Stimulated activated CD4-positive, alpha-beta T cell treated with anti-CD3 and anti-CD28 coated beads, Interleukin-15, amount 100 ng/mL, for 1 hour (primary cell): Measurements from ENCODE around the gene PFKL.
"Not testable (repeated sequence)": the region's sequence is repeated elsewhere in the genome, so short reads cannot be mapped to it uniquely, and the experiment has no call there.

Experiments
- DNase-seq, 2 donors: peaks; one replicate each; pipeline ENCODE4 v3.0.0-alpha.2; 2020; ENCODE audit warnings: low read depth in 1 of 2, low spot score in 1 of 2

The PFKL gene

DNA sequence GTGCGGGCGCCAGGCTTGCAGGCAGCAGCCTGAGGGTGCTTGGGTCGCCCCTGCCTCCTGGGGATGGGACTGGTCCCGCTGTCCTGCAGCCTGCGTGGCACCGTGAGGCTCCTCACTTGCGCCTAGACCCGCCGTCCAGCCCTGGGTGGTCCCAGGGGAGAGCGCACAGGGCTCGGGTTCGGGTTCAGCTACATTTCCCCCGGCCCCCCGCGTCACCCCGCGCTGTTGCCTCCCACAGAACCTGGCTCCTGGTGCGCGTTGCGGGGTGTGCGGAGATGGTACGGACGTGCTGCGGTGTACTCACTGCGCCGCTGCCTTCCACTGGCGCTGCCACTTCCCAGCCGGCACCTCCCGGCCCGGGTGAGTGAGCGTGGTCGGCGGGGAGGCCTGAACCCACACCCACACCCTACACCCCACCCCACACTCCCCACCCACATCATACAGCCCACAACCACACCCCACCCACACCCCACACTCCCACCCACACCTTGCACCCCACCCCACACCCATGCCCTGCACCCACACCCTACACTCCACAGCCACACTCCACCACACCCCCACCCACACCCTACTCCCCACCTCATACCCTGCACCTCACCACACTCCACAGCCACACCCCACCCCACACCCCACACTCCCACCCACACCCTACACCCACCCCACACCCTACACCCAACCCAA lies 6.2 kb upstream of the PFKL start:
- DNase-seq, result no peak

DNA sequence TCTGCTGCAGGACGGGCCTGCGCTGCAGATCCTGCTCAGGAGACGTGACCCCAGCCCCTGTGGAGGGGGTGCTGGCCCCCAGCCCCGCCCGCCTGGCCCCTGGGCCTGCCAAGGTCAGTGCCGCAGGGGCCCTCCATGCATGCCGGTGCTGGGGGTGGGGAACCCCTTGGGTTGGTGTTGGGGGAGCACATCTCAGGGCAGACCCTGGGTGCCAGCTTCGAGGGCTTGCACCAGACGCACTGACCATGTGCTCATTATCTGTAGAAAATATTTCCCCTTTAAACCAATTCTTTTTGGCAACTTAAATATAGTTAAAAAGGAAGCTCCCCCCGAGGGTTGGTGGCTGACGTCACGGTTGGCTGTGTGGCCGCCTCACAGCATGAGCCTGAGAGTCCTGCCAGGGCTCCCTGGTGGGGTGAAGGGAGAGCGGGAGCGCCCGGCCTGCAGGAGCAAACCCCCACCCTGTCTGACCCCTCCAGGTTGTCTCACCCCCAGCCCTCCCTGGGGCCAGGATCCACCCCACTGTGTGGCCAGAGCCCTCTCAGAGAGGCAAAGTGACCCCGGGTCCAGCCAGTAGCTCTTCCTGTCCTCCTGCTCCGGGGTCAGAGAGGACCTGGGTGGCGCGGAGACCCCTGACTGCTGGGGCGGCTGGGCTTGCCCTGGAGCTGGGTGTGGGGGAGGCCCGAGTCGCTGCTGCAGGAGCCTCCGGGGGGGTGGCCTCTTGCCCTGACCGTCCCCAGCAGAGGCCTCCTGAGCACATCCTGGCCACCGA lies 5.3 kb upstream of the PFKL start:
- no peak for DNase-seq

GRCh38 chr21:44295163-44295573 lies 4.7 kb upstream of the PFKL start:
- no peak for DNase-seq

DNA sequence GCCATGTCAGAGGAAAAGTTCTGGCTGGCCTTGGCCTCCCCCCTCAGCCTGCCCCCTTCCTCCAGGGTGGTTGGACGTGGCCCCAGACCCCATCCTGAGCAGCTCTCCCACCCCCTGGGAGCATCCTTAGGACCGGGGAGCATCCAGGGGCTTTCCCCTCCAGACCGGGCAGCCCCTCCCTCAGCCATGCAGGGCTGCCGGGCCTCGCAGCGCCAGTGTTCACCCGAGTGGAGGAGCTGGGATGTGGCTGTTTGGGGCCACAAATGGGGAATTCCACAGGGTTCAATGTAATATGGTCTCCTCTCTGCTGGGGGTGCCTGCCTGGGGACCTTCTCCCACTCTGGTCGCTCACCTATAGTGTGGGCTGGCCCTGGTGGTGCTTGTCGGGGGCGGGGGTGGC lies 4.2 kb upstream of the PFKL start:
- no peak for DNase-seq

DNA sequence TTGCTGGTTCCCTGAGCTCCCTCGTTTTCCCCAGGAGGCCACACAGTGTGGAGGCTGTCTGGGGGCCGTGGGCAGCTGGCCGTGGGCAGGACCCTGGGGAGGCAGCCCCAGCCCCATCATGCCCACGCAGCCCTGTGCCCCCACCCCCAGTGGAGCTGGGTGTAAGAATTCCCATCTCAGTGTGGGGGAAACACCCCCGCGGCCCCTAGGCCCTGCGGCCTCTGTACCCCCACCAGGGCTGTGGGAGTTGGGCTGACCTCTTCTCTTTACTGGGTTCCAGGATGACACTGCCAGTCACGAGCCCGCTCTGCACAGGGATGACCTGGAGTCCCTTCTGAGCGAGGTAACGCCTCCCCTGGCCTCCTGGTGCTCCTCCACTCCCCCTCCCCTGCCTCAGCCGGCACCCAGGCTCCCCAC lies 3.7 kb upstream of the PFKL start:
- no peak for DNase-seq

GRCh38 chr21:44296916-44297315 lies 2.9 kb upstream of the PFKL start:
- no peak for DNase-seq

DNA sequence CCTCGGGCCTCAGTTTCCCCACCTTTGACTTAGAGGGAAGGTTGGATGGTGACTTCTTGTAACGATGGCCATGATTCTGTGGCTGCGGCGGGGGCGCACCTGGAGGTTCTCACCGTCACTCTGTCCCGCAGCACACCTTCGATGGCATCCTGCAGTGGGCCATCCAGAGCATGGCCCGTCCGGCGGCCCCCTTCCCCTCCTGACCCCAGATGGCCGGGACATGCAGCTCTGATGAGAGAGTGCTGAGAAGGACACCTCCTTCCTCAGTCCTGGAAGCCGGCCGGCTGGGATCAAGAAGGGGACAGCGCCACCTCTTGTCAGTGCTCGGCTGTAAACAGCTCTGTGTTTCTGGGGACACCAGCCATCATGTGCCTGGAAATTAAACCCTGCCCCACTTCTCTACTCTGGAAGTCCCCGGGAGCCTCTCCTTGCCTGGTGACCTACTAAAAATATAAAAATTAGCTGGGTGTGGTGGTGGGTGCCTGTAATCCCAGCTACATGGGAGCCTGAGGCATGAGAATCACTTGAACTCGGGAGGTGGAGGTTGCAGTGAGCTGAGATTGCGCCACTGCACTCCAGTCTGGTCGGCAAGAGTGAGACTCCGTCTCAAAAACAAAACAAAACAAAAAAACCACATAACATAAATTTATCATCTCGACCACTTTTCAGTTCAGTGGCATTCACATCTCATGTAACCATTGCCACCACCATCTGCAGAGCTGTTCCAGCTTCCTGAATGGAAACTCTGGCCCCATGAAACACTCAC lies 2.1 kb upstream of the PFKL start:
- peak; percentile 50 to 60 for DNase-seq

DNA sequence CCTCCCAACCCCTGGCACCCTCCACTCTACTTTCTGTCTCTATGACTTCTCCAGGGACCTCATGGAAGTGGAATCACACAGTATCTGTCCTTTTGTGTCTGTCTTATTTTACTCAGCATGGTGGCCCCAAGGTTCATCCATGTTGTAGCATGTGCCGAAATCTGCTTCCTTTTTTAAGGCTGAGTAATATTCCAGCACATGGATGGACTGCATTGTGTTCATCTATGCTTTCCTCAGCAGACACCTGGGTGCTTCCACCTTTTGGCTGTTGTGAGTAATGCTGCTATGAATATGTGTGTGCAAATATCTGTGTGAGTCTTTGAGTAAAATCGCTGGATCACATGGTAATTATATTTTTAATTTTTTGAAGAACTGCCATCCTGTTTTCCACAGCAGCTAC lies 1.6 kb upstream of the PFKL start:
- DNase-seq, result no peak

- DNase-seq, result no peak
These were observed 782 bp upstream of the PFKL start for GRCh38 chr21:44299085-44299457.

DNA sequence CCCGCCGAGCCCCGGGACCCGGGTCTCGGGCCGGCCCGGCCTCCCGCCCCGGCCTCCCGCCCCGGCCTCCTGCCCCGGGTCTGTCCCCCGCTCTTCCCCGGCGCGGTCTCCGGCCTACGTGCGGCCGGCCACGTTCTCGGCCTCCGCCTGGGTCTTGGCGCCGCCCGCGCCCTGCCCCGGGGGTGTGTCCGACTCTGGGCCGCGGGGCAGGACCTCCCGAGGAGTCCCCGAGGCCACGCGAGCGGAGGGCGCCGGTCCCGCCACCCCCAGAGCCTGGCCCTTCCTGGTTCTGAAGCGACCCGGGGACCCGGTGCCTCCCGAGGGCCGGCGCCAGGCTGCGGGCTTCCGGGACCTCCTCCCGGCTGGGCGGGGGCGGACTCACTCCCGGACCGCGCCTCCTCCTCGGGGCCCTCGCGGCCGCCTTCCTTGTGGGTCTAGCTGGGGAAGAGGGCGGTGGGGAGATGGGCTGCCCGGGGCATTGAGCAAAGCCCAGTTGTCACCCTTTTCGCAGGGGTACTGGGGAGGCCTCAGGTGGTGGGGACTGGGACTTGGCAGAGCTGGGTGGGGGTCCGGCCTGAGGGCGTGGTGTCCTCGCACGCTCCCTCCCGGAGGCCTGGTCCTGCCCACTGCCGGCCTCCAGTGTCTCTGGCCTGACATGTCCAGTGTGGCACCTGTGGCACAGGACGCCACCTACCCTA lies 558 bp downstream of the PFKL start:
- peak; percentile 21 to 52 for DNase-seq

- DNase-seq, result no peak
These were observed 1.3 kb downstream of the PFKL start for GRCh38 chr21:44301141-44301540.

- DNase-seq, result no peak
These were observed 2.1 kb downstream of the PFKL start for GRCh38 chr21:44301961-44302406.

DNA sequence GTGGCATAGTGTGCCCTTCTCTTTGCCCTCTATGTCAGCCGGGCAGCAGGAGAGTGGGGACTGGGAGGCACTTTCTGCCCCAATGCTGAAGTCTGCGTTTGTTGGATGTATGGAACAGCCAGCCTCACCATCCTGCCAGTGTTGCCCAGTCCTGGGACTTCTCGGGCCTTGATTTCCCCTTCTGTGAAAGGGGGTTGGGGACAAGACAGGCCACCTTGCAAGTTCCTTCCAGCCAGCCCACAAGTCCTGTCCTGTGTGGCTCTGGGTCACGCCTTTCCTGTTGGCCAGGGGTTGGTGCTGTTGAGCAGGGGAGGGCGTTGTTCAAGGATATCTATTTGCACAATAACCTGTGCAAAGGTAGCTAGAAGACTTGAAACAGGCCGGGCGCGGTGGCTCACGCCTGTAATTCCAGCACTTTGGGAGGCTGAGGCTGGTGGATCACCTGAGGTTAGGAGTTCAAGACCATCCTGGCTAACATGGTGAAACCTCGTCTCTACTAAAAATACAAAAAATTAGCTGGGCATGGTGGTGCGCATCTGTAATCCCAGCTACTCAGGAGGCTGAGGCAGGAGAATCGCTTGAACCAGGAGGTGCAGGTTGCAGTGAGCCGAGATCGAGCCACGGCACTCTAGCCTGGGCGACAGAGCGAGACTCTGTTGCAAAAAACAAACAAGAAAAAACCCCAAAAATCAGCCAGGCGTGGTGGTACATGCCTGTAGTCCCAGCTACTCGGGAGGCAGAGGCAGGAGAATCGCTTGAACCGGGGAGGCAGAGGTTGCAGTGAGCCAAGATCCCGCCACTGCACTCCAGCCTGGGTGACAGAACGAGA lies 2.9 kb downstream of the PFKL start:
- not testable (repeated sequence) for DNase-seq

DNA sequence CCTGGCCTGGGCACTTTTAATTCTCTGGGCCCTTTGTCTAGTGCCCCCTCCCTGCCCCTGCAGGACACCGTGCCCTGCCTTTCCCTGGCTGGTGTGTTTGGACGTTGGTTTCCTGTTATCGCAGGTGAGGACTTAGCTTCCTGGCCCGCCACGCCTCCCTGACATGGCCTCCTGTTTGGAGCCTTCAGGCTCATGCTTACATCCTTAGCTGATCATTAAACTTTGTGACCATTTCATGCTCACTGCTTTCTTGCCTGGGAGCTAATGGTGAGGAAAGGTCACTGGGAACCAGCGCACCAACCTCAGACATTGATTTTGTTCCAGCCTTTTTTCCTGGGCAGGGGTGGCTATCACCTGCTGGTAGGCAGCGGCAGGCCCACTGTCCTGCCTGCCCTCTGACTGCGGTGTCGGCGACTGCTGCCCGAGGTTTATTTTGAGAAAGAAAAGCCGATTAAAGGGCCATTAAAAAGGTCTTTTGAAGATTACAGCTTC lies 3.7 kb downstream of the PFKL start:
- DNase-seq, result no peak

DNA sequence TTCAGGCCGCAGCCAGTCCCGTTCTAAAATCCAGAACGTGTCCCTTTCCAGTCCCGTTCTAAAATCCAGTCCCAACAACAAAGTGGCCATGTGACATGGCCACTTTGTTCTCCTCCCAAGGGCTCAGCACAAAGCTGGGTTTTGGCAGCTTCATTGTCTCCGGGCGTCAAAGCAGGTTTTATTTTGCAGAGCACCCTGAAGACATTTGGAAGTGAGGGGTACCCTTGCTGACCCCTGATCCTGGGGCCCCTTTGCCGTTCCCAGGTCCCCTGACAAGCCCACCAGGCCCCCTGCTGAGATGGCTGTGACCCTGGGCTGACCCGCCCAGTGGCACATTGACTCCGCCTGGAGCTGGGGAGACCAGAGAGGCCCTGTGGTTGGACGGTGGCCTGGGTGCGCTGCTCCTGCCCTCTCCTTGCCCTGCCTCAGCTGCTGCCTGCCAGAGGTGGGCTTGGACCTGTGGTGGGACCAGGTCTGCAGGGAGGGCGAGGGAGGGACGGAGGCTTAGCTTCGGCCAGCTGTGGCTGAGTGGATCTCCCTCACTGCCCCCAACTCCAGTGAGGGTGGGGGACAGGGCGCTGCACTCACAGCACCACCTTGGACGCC lies 4.3 kb downstream of the PFKL start:
- DNase-seq, result no peak

GRCh38 chr21:44304877-44305293 lies 5.0 kb downstream of the PFKL start:
- DNase-seq, result peak in 1 of 2 donors; percentile 31

- DNase-seq, result no peak
These were observed 5.8 kb downstream of the PFKL start for GRCh38 chr21:44305691-44306090.

- no peak for DNase-seq
These were observed 7.3 kb downstream of the PFKL start for GRCh38 chr21:44306936-44307704.
